Measurements from ENCODE around the gene ORC6. TPM values are rescaled to one million over a fixed set of nuclear protein-coding genes. Genes with fewer than 3 reads are reported as not detected.

The ORC6 gene
- total RNA-seq, 1 experiment from 2014 or later, result 95.0 TPM

DNA sequence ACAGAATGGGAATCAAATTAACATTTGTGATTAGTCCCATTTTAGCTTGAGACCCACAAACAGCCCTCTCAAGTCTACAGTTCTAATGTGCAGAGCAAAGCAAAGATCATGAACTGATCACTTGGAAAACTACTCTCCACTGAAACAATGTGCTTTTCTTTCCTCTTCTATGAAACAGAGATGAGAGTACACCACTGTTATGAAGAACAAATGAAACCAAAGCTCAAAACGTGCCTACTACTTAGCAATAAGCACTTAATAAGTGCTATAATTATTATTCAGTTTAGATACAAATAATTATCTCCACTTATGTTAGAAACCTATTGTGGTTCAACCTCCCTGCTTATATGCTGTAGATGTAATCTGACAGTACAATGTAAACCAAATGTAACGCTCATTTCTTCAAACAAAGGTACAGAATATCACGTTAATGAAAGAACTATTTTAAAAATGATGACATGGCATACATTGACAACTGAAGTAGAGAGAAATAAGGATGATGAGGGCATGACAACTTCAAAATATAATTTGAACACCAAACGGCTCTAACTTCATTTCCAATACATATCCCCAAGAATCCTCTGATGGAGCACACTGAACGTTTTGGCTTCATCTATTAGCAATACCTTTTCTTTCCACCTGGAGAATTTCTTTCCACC lies 2.5 kb upstream of the ORC6 start:
- H3K56ac ChIP-seq (ENCODE audit: insufficient read length, low read depth, low read length), result no peak overlapping the region
- no peak overlapping the region for H2AFZ ChIP-seq (ENCODE audit: low read length)
- TF ChIP-seq, protein P1, sequence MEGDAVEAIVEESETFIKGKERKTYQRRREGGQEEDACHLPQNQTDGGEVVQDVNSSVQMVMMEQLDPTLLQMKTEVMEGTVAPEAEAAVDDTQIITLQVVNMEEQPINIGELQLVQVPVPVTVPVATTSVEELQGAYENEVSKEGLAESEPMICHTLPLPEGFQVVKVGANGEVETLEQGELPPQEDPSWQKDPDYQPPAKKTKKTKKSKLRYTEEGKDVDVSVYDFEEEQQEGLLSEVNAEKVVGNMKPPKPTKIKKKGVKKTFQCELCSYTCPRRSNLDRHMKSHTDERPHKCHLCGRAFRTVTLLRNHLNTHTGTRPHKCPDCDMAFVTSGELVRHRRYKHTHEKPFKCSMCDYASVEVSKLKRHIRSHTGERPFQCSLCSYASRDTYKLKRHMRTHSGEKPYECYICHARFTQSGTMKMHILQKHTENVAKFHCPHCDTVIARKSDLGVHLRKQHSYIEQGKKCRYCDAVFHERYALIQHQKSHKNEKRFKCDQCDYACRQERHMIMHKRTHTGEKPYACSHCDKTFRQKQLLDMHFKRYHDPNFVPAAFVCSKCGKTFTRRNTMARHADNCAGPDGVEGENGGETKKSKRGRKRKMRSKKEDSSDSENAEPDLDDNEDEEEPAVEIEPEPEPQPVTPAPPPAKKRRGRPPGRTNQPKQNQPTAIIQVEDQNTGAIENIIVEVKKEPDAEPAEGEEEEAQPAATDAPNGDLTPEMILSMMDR (conservative IDR thresholded peaks at IDR 0.05), result no peak
- no peaks in the 10 kb centered on the region; the same call in 1 of the 2 replicates for H3K4me1 ChIP-seq (ENCODE audit: insufficient read depth, low read length)
- no peak overlapping the region for H2BK15ac ChIP-seq (ENCODE audit: low read depth, low read length)
- H2BK5ac ChIP-seq (ENCODE audit: insufficient read length, low read length), result no peak overlapping the region
- no peak overlapping the region for H3K14ac ChIP-seq (ENCODE audit: insufficient read depth, low read length)
- no peak overlapping the region for H3K4ac ChIP-seq (ENCODE audit: low read depth, low read length)
- DNase-seq, result no peak
- Mint-ChIP-seq H3K36me3 (ENCODE audit: insufficient read depth in 1 of 3, low read depth in 3 of 3) (peaks cover 9 to 19% (median 13%) of the 10 kb centered on the region in 3 experiments; a peak in 6 of 7 replicates), H3K27ac (no peak overlapping the region), H3K4me1 (peaks cover 15 to 34% of the 10 kb centered on the region in 2 experiments), H3K9me3 (no peaks in the 10 kb centered on the region), H3K4me3 (no peak overlapping the region), H3K27me3 (ENCODE audit: low read depth) (no peaks in the 10 kb centered on the region)
- no peak overlapping the region for H2BK12ac ChIP-seq (ENCODE audit: insufficient read length, low read depth, low read length)
- H2BK20ac ChIP-seq (ENCODE audit: low read depth, low read length, poor library complexity, severe bottlenecking), result no peak overlapping the region
- H3K9ac ChIP-seq (ENCODE audit: extremely low read depth, insufficient read length, low read length), result peak overlapping the region; percentile 36
- no peaks in the 10 kb centered on the region for H4K20me1 ChIP-seq (ENCODE audit: control insufficient read depth, insufficient read depth, insufficient read length)
- no peak overlapping the region for H3T11ph ChIP-seq (ENCODE audit: low read length)
- no peak overlapping the region for H4K8ac ChIP-seq (replicated peaks; ENCODE audit: insufficient read length, low read depth, low read length)
- H3K18ac ChIP-seq (ENCODE audit: insufficient read length, low read depth, low read length), result no peak overlapping the region
- no peak overlapping the region for H2AK5ac ChIP-seq (ENCODE audit: insufficient read length, low read length)
- H3K23ac ChIP-seq (ENCODE audit: insufficient read length, low read depth, low read length), result no peak overlapping the region
- H3K27me3 ChIP-seq (ENCODE audit: insufficient read depth, low read length), result no peaks in the 10 kb centered on the region
- peak overlapping the region; percentile 93 for H3K4me2 ChIP-seq (ENCODE audit: insufficient read depth, insufficient read length, low read length)
- H3K79me2 ChIP-seq (ENCODE audit: insufficient read depth, low read length), result peaks cover 38% of the 10 kb centered on the region; the same call in 1 of the 2 replicates
- WGBS (ENCODE audit: extremely low coverage, insufficient read length, low lambda C conversion rate), result no CpG with 5 or more reads among the region's 5 CpGs
- no peak overlapping the region for H4K5ac ChIP-seq (ENCODE audit: insufficient read length, low read depth, low read length)
- H3K9me3 ChIP-seq (ENCODE audit: control insufficient read depth, low read depth, low read length), result no peaks in the 10 kb centered on the region
- no peak overlapping the region for H2BK120ac ChIP-seq (ENCODE audit: low read depth, low read length, poor library complexity, severe bottlenecking)
- H3K79me1 ChIP-seq (ENCODE audit: insufficient read depth, low read depth, low read length, poor library complexity, severe bottlenecking), result no peaks in the 10 kb centered on the region
- no peak overlapping the region for H4K91ac ChIP-seq (ENCODE audit: insufficient read length, low read depth, low read length)
- H3K23me2 ChIP-seq (ENCODE audit: insufficient read length, low read depth, low read length, poor library complexity, severe bottlenecking), result peaks cover 3% of the 10 kb centered on the region
- H3K27ac ChIP-seq (ENCODE audit: insufficient read length, low read depth, low read length), result no peak overlapping the region

All from H9 (cell line).